ENCODE measurements around the gene PIK3R4. TPM values are rescaled to one million over a fixed set of nuclear protein-coding genes. Genes with fewer than 3 reads are reported as not detected.

PIK3R4 gene
- total RNA-seq, 1 experiment from 2014 or later, result 43.4 TPM

GRCh38 chr3:130656627-130657026 lies 90.0 kb downstream of the PIK3R4 start:
- Histone ChIP-seq H3K36me3 (no peaks in the 10 kb centered on the region), H3K4me1 (peaks cover 23% of the 10 kb centered on the region), H3K27me3 (no peaks in the 10 kb centered on the region), H3K4me3 (no peak overlapping the region), H3K9me3 (replicated peaks) (no peaks in the 10 kb centered on the region), H3K27ac (no peak overlapping the region)
- no peak for DNase-seq

GRCh38 chr3:130654921-130655320 lies 91.7 kb downstream of the PIK3R4 start:
- Histone ChIP-seq H3K36me3 (no peaks in the 10 kb centered on the region), H3K4me3 (no peak overlapping the region), H3K9me3 (replicated peaks) (no peaks in the 10 kb centered on the region), H3K4me1 (peaks cover 19% of the 10 kb centered on the region), H3K27ac (no peak overlapping the region), H3K27me3 (no peaks in the 10 kb centered on the region)
- DNase-seq, result no peak

- no peak for DNase-seq
Observed at GRCh38 chr3:130654091-130654490, 92.5 kb downstream of the PIK3R4 start.

GRCh38 chr3:130649061-130649654 lies 97.5 kb downstream of the PIK3R4 start:
- Histone ChIP-seq H3K27ac (no peak overlapping the region), H3K9me3 (replicated peaks) (no peaks in the 10 kb centered on the region), H3K4me1 (0 out of 2 replicates have a peak, but pooled peaks cover 3% of the 10 kb centered on the region), H3K36me3 (no peaks in the 10 kb centered on the region), H3K4me3 (no peak overlapping the region), H3K27me3 (no peaks in the 10 kb centered on the region)
- no peak for DNase-seq

More at GRCh38 chr3:130654091-130654490, 92.5 kb downstream of the PIK3R4 start:
- Histone ChIP-seq H3K36me3 (no peaks in the 10 kb centered on the region), H3K4me1 (peaks cover 16% of the 10 kb centered on the region), H3K27ac (no peak overlapping the region), H3K4me3 (no peak overlapping the region), H3K9me3 (replicated peaks) (no peaks in the 10 kb centered on the region), H3K27me3 (no peaks in the 10 kb centered on the region)

GRCh38 chr3:130648293-130648692 lies 98.3 kb downstream of the PIK3R4 start:
- Histone ChIP-seq H3K4me3 (no peak overlapping the region), H3K9me3 (replicated peaks) (no peaks in the 10 kb centered on the region), H3K36me3 (no peaks in the 10 kb centered on the region), H3K27ac (no peak overlapping the region), H3K27me3 (no peaks in the 10 kb centered on the region), H3K4me1 (0 out of 2 replicates have a peak, but pooled peaks cover 3% of the 10 kb centered on the region)
- no peak for DNase-seq

GRCh38 chr3:130645261-130645660 lies 101.4 kb downstream of the PIK3R4 start:
- Histone ChIP-seq H3K4me1 (0 out of 2 replicates have a peak, but pooled peaks cover 3% of the 10 kb centered on the region), H3K36me3 (no peaks in the 10 kb centered on the region), H3K4me3 (no peak overlapping the region), H3K9me3 (replicated peaks) (no peaks in the 10 kb centered on the region), H3K27me3 (no peaks in the 10 kb centered on the region), H3K27ac (no peak overlapping the region)
- no peak for DNase-seq

GRCh38 chr3:130644628-130645253 lies 101.9 kb downstream of the PIK3R4 start:
- DNase-seq, result no peak
- Histone ChIP-seq H3K36me3 (no peaks in the 10 kb centered on the region), H3K27me3 (no peaks in the 10 kb centered on the region), H3K9me3 (replicated peaks) (no peaks in the 10 kb centered on the region), H3K4me1 (0 out of 2 replicates have a peak, but pooled peaks cover 3% of the 10 kb centered on the region), H3K27ac (no peak overlapping the region), H3K4me3 (no peak overlapping the region)

- Histone ChIP-seq H3K27ac (no peak overlapping the region), H3K9me3 (replicated peaks) (no peaks in the 10 kb centered on the region), H3K4me1 (no peaks in the 10 kb centered on the region), H3K36me3 (no peaks in the 10 kb centered on the region), H3K4me3 (no peak overlapping the region), H3K27me3 (no peaks in the 10 kb centered on the region)
- DNase-seq, result no peak
Observed at GRCh38 chr3:130640027-130640426, 106.6 kb downstream of the PIK3R4 start.

- Histone ChIP-seq H3K27me3 (no peaks in the 10 kb centered on the region), H3K9me3 (replicated peaks) (no peaks in the 10 kb centered on the region), H3K4me1 (no peaks in the 10 kb centered on the region), H3K36me3 (no peaks in the 10 kb centered on the region), H3K27ac (no peak overlapping the region), H3K4me3 (no peak overlapping the region)
- DNase-seq, result no peak
Observed at GRCh38 chr3:130636480-130637234, 110.0 kb downstream of the PIK3R4 start.

GRCh38 chr3:130635978-130636377 lies 110.7 kb downstream of the PIK3R4 start:
- Histone ChIP-seq H3K4me3 (no peak overlapping the region), H3K9me3 (replicated peaks) (no peaks in the 10 kb centered on the region), H3K27ac (no peak overlapping the region), H3K36me3 (no peaks in the 10 kb centered on the region), H3K4me1 (no peaks in the 10 kb centered on the region), H3K27me3 (no peaks in the 10 kb centered on the region)
- no peak for DNase-seq

- no peak for DNase-seq
- no peaks in the 10 kb centered on the region for H3K27me3 ChIP-seq
- no peak overlapping the region for H3K27ac ChIP-seq
- H3K9me3 ChIP-seq (replicated peaks), result no peaks in the 10 kb centered on the region
- H3K4me3 ChIP-seq, result no peak overlapping the region
- no peaks in the 10 kb centered on the region for H3K4me1 ChIP-seq
- no peaks in the 10 kb centered on the region for H3K36me3 ChIP-seq
Observed at GRCh38 chr3:130635285-130635684, 111.3 kb downstream of the PIK3R4 start.

Other genes starting within 250 kb of the PIK3R4 start
- gene COL6A6, start 229.7 kb downstream of the PIK3R4 start, total RNA-seq (2014; rRNA removed; shearing (Covaris generic)), result 0.06 and 0.08 TPM in 2 replicates
- gene ATP2C1, start 147.3 kb upstream of the PIK3R4 start, total RNA-seq (2014; rRNA removed; shearing (Covaris generic)), result 38.2 and 40.2 TPM in 2 replicates